ENCODE data around the gene TXNDC11. TPM values are rescaled to one million over a fixed set of nuclear protein-coding genes. Genes with fewer than 3 reads are reported as not detected.

The TXNDC11 gene
- polyA plus RNA-seq, 1 experiment = 45.1 TPM

- POLR2A ChIA-PET = no interaction called here
- TF ChIP-seq, protein P1, sequence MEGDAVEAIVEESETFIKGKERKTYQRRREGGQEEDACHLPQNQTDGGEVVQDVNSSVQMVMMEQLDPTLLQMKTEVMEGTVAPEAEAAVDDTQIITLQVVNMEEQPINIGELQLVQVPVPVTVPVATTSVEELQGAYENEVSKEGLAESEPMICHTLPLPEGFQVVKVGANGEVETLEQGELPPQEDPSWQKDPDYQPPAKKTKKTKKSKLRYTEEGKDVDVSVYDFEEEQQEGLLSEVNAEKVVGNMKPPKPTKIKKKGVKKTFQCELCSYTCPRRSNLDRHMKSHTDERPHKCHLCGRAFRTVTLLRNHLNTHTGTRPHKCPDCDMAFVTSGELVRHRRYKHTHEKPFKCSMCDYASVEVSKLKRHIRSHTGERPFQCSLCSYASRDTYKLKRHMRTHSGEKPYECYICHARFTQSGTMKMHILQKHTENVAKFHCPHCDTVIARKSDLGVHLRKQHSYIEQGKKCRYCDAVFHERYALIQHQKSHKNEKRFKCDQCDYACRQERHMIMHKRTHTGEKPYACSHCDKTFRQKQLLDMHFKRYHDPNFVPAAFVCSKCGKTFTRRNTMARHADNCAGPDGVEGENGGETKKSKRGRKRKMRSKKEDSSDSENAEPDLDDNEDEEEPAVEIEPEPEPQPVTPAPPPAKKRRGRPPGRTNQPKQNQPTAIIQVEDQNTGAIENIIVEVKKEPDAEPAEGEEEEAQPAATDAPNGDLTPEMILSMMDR (IDR thresholded peaks at IDR 0.05; ENCODE audit: insufficient read depth, low read depth, low read length) = no peak
- H3K27me3 ChIP-seq (ENCODE audit: control insufficient read depth, insufficient read depth, low read length) = no peaks in the 10 kb centered on the region
- CTCF ChIA-PET = no interaction called here
- DNase-seq (ENCODE audit: low read depth) = no peak
- H3K36me3 ChIP-seq (ENCODE audit: control insufficient read depth, insufficient read depth, low read length) = peaks cover 2% of the 10 kb centered on the region
- H3K4me3 ChIP-seq (ENCODE audit: low read depth, low read length) = no peak overlapping the region
Observed at GRCh38 chr16:11671676-11672075, 71.0 kb downstream of the TXNDC11 start.

GRCh38 chr16:11671271-11671670 is 71.4 kb downstream of the TXNDC11 start:
- ChIA-PET POLR2A (no interaction called here), CTCF (no interaction called here)
- peaks cover 2% of the 10 kb centered on the region for H3K36me3 ChIP-seq (ENCODE audit: control insufficient read depth, insufficient read depth, low read length)
- TF ChIP-seq, protein P1 (IDR thresholded peaks at IDR 0.05; ENCODE audit: insufficient read depth, low read depth, low read length) = no peak
- DNase-seq (ENCODE audit: low read depth) = no peak
- H3K27me3 ChIP-seq (ENCODE audit: control insufficient read depth, insufficient read depth, low read length) = no peaks in the 10 kb centered on the region
- no peak overlapping the region for H3K4me3 ChIP-seq (ENCODE audit: low read depth, low read length)

DNA sequence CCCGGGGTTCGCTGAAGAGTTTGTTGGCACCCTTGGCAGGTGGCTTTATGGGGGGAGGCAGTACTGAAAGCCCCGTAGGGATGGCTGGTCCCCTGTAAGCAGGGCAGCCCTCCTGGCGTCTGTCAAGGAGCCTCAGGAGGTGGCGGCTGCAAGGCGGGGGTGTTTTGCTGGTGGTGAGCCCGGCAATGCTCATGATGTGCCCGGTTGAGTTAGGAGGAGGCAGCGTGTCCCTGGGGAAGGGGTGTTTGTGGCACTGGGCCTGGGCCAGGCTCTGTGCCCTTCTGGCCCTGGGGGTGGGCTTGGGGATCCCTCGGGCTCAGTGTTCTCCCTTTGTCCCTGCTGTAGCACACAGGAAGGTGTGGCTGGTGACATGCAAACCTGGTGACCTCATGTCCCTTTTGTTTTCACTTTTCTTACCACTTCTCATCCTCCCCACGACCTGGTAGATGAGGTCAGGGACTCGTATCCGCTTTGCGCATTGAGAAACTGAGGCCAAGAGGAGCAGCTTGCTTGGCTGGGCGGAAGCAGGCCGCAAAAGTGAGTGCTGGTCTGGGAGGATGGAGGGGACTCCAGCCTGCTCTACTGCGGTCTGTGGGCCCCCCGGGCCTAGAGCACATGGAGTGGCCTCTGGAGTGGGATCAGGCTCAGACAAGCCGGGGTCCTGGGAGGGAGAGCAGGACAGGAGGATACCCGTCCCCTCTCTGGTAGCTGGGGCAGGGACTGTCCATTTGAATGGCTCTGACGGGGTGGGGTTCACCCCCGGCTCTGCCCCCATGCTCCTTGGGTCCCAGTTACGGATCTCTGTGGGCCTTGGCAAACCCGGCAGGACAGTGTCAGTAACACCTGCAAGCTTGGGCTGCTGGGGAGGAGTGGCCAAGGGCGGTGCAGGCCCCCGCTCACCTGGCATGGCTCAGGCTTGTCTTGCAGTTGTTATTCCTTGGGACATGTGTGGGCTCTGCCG is 72.2 kb downstream of the TXNDC11 start:
- CTCF ChIA-PET = interaction anchor here (0.8 to 1.4 kb wide), 3 partner anchors 30 to 274 kb away, joined by 4 to 5 read pairs (median 5); no protein-coding TSS in a partner anchor
- POLR2A ChIA-PET = no interaction called here
- H3K4me3 ChIP-seq (ENCODE audit: low read depth, low read length) = no peak overlapping the region

GRCh38 chr16:11669380-11670146 is 73.1 kb downstream of the TXNDC11 start:
- Histone ChIP-seq H3K27me3 (ENCODE audit: control insufficient read depth, insufficient read depth, low read length) (no peaks in the 10 kb centered on the region), H3K4me3 (ENCODE audit: low read depth, low read length) (peak overlapping the region; percentile 87), H3K36me3 (ENCODE audit: control insufficient read depth, insufficient read depth, low read length) (no peaks in the 10 kb centered on the region)
- DNase-seq (ENCODE audit: low read depth) = no peak
- TF ChIP-seq, protein P1 (IDR thresholded peaks at IDR 0.05; ENCODE audit: insufficient read depth, low read depth, low read length) = no peak
- CTCF ChIA-PET = interaction anchor here (0.8 to 1.4 kb wide), 4 partner anchors 15 to 273 kb away, joined by 3 to 5 read pairs (median 4); no protein-coding TSS in a partner anchor
- POLR2A ChIA-PET = interaction anchor here (0.6 kb wide), 1 partner anchor 155 kb away, joined by 10 read pairs; no protein-coding TSS in a partner anchor

More for the DNA sequence above, 72.2 kb downstream of the TXNDC11 start:
- Histone ChIP-seq H3K27me3 (ENCODE audit: control insufficient read depth, insufficient read depth, low read length) (no peaks in the 10 kb centered on the region), H3K36me3 (ENCODE audit: control insufficient read depth, insufficient read depth, low read length) (no peaks in the 10 kb centered on the region)
- no peak for DNase-seq (ENCODE audit: low read depth)
- TF ChIP-seq, protein P1 (IDR thresholded peaks at IDR 0.05; ENCODE audit: insufficient read depth, low read depth, low read length) = no peak

Data from BJ (cell line).